NCI-H446 treated with DMSO at 0.1 percent for 48 hours (cell line): Measurements from ENCODE around the gene HSP90AA1.
"Not testable (repeated sequence)": the region's sequence is repeated elsewhere in the genome, so short reads cannot be mapped to it uniquely, and the experiment has no call there.

Experiments used
- DNase-seq: peaks from one replicate; lab custom pipeline; 2025; lab: John Stamatoyannopoulos, UW

The HSP90AA1 gene

DNA sequence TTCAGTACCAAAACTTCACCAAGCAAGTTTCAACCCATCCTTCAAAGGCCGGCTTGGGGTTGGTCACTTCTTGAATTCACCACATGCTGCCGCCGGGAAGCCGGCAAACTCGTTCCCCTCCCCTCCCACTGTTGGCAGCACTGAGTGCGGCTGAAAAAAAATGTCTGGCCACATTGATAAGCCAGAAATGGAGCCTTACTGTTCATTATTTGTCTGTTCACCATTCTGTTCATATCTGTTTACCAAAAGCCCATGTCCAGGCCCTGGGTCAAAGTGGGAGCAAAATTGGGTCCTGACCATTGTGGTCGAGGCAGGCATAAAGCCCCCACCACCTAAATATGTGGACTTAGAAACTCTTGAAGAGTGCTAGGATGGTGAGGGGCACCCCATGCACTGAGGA is 7.3 kb upstream of the HSP90AA1 start:
- DNase-seq = no peak

DNA sequence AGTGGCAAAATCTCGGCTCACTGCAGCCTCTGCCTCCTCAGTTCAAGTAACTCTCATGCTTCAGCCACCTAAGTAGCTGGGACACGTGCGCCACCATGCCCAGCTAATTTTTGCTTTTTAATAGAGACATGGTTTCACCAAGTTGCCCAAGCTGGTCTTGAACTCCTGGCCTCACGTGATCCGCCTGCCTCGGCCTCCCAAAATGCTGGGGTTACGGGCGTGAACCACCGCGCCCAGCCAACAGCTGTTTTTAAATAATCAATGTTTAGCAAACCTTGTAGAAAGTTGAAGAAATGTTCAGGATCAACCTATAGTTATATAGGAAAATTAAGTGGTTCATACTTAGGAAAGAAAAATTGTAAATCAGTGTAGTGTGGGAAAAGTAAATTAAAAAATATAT is 6.0 kb upstream of the HSP90AA1 start:
- DNase-seq = no peak

DNA sequence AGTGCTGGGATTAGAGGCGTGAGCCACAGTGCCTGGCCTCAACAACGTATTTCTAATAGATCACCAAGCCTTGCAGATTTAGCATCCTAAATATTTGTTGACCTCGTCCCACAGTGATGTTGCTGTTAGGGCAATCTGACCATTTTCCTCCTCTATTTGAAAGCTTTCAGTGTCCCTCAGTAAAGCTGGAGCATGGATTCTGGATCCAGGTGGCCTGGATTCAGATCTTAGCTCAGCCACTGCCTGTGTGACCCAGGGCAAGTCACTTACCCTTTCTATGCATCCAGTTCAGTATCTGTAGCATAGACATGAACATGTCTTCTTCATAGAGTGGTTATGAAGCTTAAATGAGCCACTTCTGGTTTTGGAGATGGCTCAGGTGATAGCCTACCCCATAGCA is 3.9 kb upstream of the HSP90AA1 start:
- DNase-seq = no peak

DNA sequence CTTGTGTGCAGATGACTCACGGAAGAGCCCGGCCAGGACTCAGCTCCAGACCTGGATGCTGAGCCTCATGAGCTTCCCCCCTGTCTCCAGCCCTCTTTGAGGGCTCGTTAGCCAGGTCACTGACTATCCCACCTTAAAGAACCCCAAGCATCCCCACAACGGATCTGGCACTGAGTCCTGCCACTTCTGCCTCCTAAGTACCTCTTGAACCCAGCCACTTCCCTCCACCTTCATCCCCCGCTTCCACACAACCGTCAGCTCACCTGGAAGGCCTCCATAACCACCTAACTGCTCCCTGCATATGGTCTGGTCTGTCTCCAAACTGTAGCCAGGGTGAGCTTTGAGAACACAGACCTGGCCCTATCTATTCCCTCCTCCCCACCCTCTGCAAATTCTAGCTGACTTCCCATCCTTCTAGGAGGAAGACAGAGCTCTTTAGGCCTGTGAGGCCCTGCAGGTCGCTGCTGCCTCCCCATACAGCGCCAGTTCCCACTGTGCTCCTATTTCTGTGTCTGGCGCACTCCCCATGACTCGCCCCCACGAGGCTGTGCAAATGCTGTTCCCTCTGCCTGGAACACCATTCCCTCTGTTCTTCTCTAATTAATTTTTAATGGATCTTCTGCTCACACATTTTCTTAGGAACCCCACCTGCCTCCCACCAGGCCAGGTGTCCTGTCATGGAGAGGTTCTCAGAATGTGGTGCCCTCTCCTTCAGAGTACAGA is 2.9 kb upstream of the HSP90AA1 start:
- DNase-seq = no peak

DNA sequence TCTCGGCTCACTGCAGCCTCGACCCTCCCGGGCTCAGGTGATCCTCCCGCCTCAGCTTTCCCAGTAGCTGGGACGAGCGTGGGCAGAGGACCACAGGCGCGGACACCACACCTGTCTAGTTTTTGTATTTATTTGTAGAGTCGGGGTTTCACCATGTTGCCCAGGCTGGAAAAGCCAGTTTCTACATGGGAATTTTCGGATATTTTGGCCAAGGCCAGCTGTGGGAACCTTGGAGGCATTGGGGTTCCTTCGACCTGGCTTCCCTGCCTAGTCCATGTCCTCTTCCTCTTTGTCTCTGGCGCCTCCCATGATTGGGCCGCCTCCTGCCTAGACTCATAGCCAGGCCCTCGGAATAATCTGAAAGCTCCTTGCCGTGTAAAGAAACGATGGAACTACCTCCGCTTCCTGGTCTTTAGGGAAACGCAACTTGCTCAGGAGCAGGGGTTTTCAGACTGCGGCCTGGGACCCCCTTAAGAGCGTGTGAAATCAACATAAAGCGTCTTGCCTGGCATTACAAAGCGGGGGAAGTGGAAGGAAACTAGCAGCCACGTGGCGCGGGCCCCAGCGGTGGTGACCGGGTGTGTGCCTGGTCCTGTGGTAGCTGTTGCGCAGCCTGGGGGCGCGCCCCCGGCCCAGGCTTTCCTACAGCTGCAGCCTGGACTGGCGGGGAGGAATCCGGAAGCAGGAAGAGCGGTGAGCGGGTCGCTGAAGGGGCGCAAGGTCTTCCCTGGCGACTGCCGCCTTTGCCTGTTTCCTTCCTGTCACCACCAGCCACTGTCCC is 1.4 kb upstream of the HSP90AA1 start:
- no peak for DNase-seq

- no peak for DNase-seq
Observed at GRCh38 chr14:102087762-102088011, 843 bp upstream of the HSP90AA1 start.

GRCh38 chr14:102086709-102086971 is 204 bp downstream of the HSP90AA1 start:
- no peak for DNase-seq

GRCh38 chr14:102085948-102086708 is 716 bp downstream of the HSP90AA1 start:
- DNase-seq = peak; percentile 16

- no peak for DNase-seq
Observed at GRCh38 chr14:102085488-102085887, 1.4 kb downstream of the HSP90AA1 start.

GRCh38 chr14:102084931-102085330 is 1.9 kb downstream of the HSP90AA1 start:
- DNase-seq = no peak

DNA sequence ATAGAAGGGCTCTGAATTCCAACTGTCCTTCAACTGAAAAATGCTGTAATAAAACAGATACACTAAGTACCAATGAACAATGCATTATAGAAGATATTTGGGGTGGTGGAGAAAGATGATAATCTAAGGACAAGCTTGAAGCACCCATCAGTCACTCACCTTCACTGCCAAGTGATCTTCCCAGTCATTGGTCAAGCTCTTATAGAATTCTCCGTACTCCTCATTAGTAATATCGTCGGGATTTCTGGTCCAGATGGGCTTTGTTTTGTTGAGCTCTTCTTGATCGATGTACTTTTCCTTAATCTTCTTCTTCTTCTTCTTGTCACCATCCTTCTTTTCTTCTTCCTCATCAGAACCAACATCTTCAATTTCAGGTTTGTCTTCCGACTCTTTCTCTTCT is 2.3 kb downstream of the HSP90AA1 start:
- DNase-seq = not testable (repeated sequence)

DNA sequence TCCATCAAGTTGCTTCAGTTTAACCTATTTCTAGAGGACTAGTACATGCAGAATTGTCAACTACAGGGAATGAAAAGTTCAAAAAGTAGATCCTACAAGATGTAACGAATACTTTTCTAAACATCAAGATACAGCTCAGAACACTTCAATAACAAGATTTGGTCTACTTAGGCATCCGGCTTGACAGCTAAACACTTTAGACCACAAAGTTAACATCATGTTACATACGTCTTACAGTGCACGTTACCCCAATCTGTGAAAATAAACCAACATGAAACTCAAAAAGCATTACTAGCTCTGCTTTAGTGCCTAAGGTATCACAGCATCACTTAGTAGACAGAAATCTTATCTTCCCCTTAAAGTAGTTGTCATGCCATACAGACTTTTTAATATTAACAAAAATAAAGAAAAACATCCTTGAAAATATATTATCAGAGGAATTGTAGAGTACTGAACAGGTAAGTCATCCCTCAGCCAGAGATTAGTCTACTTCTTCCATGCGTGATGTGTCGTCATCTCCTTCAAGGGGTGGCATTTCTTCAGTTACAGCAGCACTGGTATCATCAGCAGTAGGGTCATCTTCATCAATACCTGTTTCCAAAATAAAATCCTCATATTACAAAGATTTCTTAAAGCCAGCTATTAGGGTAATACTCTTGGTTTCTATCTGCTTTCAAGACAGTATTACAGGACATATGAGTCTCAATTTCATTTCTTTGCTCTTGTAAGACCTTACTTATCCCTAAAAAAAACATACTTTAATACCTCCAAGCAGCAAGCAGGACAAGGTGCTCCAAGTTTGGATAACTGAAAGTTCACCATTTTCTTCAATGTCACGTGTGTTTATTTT is 5.4 kb downstream of the HSP90AA1 start:
- DNase-seq = no peak

GRCh38 chr14:102080183-102081080 is 6.4 kb downstream of the HSP90AA1 start:
- DNase-seq = no peak

- DNase-seq = no peak
Observed at GRCh38 chr14:102079700-102079979, 7.2 kb downstream of the HSP90AA1 start.

GRCh38 chr14:102078831-102079699 is 7.8 kb downstream of the HSP90AA1 start:
- no peak for DNase-seq

DNA sequence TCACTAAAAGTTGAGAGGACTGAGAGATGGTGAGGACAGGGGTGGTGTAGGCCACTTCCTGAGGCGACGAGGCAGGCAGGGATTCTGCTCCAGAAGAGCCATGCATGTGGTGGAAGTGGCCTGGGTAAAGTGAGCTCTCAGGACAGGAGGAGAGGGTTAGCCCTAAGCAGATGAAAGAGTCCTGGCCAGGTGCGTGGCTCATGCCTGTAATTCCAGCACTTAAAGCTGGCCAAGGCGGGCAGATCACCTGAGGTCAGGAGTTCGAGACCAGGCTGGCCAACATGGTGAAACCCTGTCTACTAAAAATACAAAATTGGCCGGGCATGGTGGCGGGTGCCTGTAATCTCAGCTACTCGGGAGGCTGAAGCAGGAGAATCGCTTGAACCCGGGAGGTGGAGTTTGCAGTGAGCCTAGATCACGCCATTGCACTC is 8.5 kb downstream of the HSP90AA1 start:
- DNase-seq = not testable (repeated sequence)

- no peak for DNase-seq
Observed at GRCh38 chr14:102077382-102077709, 9.5 kb downstream of the HSP90AA1 start.

GRCh38 chr14:102075155-102075554 is 11.7 kb downstream of the HSP90AA1 start:
- DNase-seq = no peak

DNA sequence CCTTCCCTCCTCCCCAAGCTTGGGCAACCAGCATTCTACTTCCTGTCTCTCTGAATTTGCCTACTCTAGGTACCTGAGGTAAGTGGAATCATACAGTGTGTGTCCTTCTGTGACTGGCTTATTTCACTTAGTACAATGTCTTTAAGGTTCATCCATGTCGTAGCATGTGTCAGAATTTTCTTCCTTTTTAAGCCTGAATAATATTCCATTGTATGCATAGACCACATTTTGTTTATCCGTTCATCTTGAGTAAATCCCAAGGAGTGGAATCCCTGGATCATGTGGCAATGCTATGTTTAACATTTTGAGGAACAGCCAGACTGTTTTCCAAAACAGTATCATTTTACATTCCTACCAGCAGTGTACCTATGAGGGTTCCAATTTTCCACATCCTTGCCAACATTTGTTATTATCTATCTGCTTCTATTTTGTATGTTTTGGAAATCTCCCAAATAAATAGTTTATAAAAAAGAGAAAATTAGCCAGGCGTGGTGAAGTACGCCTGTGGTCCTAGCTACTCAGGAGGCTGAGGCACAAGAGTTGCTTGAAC is 12.4 kb downstream of the HSP90AA1 start:
- no peak for DNase-seq

GRCh38 chr14:102071283-102071998 is 15.4 kb downstream of the HSP90AA1 start:
- DNase-seq = no peak
